DOHH2 (cell line): ENCODE results near the gene RASSF9.

Experiments used
- H3F3A ChIP-seq: fragments of 200-600 bp; sonication (generic), shearing (Covaris generic); 2 replicates; pipeline ENCODE4 v1.6.0; 2016; ENCODE audit warnings: antibody characterized with exemption, mild to moderate bottlenecking; ENCODE audit not compliant: control insufficient read depth, insufficient read depth
- H3K27ac ChIP-seq: fragments of 200-600 bp; sonication (generic); 2 replicates; pipeline ENCODE4 v1.5.1; 2014; ENCODE audit warnings: low read depth, mild to moderate bottlenecking, low read length, moderate library complexity
- H3K27me3 ChIP-seq: fragments of 200-600 bp; sonication (generic); 2 replicates; pipeline ENCODE4 v1.6.1; 2014; ENCODE audit warnings: mild to moderate bottlenecking, low read length, mixed read lengths; ENCODE audit not compliant: control insufficient read depth
- H3K36me3 ChIP-seq: fragments of 200-600 bp; sonication (generic); 2 replicates; pipeline ENCODE4 v1.6.1; 2014; ENCODE audit warnings: mild to moderate bottlenecking, low read length, moderate library complexity, mixed read lengths; ENCODE audit not compliant: control insufficient read depth
- H3K4me1 ChIP-seq: fragments of 200-600 bp; sonication (generic); 2 replicates; pipeline ENCODE4 v1.6.1; 2014; ENCODE audit warnings: mild to moderate bottlenecking, low read length, mixed read lengths; ENCODE audit not compliant: control insufficient read depth
- H3K4me2 ChIP-seq: fragments of 200-600 bp; sonication (generic); 2 replicates; pipeline ENCODE4 v1.6.0; 2014; ENCODE audit warnings: mild to moderate bottlenecking, low read length, moderate library complexity
- H3K4me3 ChIP-seq: fragments of 200-600 bp; sonication (generic); 2 replicates; pipeline ENCODE4 v1.5.1; 2014; ENCODE audit warnings: mild to moderate bottlenecking, low read length, mixed read lengths
- H3K79me2 ChIP-seq: fragments of 200-600 bp; sonication (generic); 2 replicates; pipeline ENCODE4 v1.6.1; 2014; ENCODE audit warnings: mild to moderate bottlenecking, low read length, mixed read lengths; ENCODE audit not compliant: control insufficient read depth
- H3K9me2 ChIP-seq: fragments of 200-600 bp; sonication (generic); replicated peaks from 2 replicates; pipeline ENCODE4 v1.6.1; 2014; ENCODE audit warnings: mild to moderate bottlenecking, low read length, mixed read lengths; ENCODE audit not compliant: control insufficient read depth
- H3K9me3 ChIP-seq: fragments of 200-600 bp; sonication (generic); 2 replicates; pipeline ENCODE4 v1.6.1; 2014; ENCODE audit warnings: antibody characterized with exemption, low read length, mixed read lengths; ENCODE audit not compliant: control insufficient read depth, insufficient read depth
- H4K20me1 ChIP-seq: fragments of 200-600 bp; sonication (generic); 2 replicates; pipeline ENCODE4 v1.6.0; 2014; ENCODE audit warnings: low read depth, mild to moderate bottlenecking, antibody characterized with exemption, low read length, moderate library complexity; ENCODE audit not compliant: control insufficient read depth, insufficient read depth
- EZH2phosphoT487 ChIP-seq: fragments of 200-600 bp; sonication (generic); IDR thresholded peaks from 2 replicates; pipeline ENCODE4 v1.6.1; 2017; ENCODE audit warnings: borderline replicate concordance, mild to moderate bottlenecking, antibody characterized with exemption, low read length, moderate library complexity, mixed read lengths
- TF ChIP-seq, protein P1 (sequence below): fragments of 200-600 bp; sonication (generic); IDR thresholded peaks from one replicate; pipeline ENCODE4 v1.5.1; 2014; ENCODE audit warnings: antibody characterized with exemption, mild to moderate bottlenecking, low read depth, low read length; ENCODE audit not compliant: poor library complexity, severe bottlenecking

The RASSF9 gene

DNA sequence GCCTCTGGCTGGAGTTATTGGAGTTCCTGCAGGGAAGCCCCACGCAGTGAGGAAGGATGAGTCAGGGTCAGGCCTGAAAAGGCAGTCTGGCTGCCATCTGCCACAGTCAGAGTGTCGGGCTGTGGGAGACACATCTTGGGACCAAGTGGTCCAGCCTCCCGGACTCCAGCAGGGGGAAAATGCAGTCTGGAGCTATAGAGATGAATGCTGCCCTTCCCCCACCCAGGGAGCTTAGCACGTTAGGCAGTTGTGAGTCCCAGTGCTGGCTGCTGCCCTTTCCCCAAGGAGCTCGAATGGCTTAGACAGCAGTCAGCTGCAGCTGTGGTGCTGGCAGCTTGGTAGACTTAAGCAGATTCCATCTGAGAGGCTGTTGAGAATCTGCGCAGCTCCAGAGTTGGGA is 29.7 kb upstream of the RASSF9 start:
- H3K4me3 ChIP-seq = no peak overlapping the region
- H4K20me1 ChIP-seq = no peaks in the 10 kb centered on the region
- no peak overlapping the region for H3K27ac ChIP-seq
- TF ChIP-seq, protein P1, sequence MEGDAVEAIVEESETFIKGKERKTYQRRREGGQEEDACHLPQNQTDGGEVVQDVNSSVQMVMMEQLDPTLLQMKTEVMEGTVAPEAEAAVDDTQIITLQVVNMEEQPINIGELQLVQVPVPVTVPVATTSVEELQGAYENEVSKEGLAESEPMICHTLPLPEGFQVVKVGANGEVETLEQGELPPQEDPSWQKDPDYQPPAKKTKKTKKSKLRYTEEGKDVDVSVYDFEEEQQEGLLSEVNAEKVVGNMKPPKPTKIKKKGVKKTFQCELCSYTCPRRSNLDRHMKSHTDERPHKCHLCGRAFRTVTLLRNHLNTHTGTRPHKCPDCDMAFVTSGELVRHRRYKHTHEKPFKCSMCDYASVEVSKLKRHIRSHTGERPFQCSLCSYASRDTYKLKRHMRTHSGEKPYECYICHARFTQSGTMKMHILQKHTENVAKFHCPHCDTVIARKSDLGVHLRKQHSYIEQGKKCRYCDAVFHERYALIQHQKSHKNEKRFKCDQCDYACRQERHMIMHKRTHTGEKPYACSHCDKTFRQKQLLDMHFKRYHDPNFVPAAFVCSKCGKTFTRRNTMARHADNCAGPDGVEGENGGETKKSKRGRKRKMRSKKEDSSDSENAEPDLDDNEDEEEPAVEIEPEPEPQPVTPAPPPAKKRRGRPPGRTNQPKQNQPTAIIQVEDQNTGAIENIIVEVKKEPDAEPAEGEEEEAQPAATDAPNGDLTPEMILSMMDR = no peak
- TF ChIP-seq EZH2phosphoT487 = no peak
- no peaks in the 10 kb centered on the region for H3K9me3 ChIP-seq
- no peaks in the 10 kb centered on the region for H3K27me3 ChIP-seq
- H3K9me2 ChIP-seq = no peaks in the 10 kb centered on the region
- no peaks in the 10 kb centered on the region for H3K36me3 ChIP-seq
- H3F3A ChIP-seq = no peaks in the 10 kb centered on the region
- H3K4me2 ChIP-seq = no peak overlapping the region
- H3K79me2 ChIP-seq = no peaks in the 10 kb centered on the region
- no peaks in the 10 kb centered on the region for H3K4me1 ChIP-seq

DNA sequence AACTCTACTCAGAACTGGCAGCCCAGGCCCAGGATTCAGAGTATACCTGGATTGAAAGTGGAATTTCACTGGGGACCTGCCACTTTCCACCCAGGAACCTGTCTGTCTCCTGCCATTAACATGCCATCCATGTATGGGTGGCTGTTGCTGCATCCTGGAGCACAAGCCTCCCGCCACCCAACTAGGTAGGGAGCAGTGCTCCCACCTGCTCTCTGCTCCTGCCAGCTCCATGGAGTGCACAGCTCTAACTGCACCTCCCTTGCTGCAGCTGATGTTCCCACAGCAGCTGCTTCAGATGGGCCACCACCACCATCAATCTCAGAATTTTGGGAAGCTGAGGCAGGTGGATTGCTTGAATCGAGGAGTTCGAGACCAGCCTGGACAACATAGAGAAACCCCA is 20.8 kb upstream of the RASSF9 start:
- Histone ChIP-seq H3K27ac (no peak overlapping the region), H3F3A (no peaks in the 10 kb centered on the region), H3K4me3 (no peak overlapping the region), H3K9me2 (no peaks in the 10 kb centered on the region), H3K79me2 (no peaks in the 10 kb centered on the region), H3K4me1 (no peaks in the 10 kb centered on the region), H4K20me1 (no peaks in the 10 kb centered on the region), H3K9me3 (no peaks in the 10 kb centered on the region), H3K27me3 (no peaks in the 10 kb centered on the region), H3K4me2 (no peak overlapping the region), H3K36me3 (no peaks in the 10 kb centered on the region)
- TF ChIP-seq, protein P1 = no peak
- TF ChIP-seq EZH2phosphoT487 = no peak

DNA sequence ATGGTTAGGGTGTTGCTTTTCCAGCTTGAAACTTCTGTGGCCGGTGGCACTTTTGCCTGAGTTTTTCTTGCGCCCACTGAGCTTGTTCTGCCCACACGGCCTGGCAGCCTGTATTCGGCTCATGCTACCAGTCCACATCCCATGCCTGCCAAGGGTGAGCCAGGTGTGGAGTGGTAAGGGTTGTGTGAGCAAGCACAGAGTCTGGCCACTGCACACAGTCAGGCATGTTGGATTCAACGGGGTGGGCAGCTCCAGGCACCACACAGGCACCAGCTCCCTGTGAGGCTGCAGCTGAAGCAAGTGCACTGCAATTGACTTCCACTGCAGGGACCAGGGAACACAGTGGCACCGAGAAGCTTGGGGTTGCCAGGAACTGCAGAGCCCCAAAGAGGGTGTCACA is 19.1 kb upstream of the RASSF9 start:
- no peaks in the 10 kb centered on the region for H3K36me3 ChIP-seq
- H3K79me2 ChIP-seq = no peaks in the 10 kb centered on the region
- no peaks in the 10 kb centered on the region for H3F3A ChIP-seq
- H3K9me2 ChIP-seq = no peaks in the 10 kb centered on the region
- H4K20me1 ChIP-seq = no peaks in the 10 kb centered on the region
- no peak overlapping the region for H3K27ac ChIP-seq
- no peaks in the 10 kb centered on the region for H3K27me3 ChIP-seq
- no peaks in the 10 kb centered on the region for H3K9me3 ChIP-seq
- no peak overlapping the region for H3K4me2 ChIP-seq
- no peak for TF ChIP-seq EZH2phosphoT487
- TF ChIP-seq, protein P1 = no peak
- H3K4me1 ChIP-seq = no peaks in the 10 kb centered on the region
- no peak overlapping the region for H3K4me3 ChIP-seq

DNA sequence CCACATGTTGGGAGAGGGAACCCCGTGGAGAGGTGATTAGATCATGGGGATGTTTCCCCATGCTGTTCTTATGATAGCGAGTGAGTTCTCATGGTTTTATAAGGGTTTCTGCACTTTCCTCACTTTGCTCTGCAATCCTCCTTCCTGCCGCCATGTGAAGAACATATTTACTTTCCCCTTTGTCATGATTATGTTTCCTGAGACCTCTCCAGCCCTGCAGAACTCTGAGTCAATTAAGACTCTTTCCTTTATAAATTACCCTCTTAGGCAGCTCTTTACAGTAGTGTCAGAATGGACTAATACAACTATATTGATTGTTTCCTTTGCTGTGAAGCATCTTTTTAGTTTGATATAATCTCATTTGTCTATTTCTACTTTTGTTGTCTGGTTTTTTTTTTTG is 13.1 kb upstream of the RASSF9 start:
- no peaks in the 10 kb centered on the region for H3K9me3 ChIP-seq
- H3K36me3 ChIP-seq = no peaks in the 10 kb centered on the region
- no peaks in the 10 kb centered on the region for H3K9me2 ChIP-seq
- no peaks in the 10 kb centered on the region for H3K4me1 ChIP-seq
- TF ChIP-seq, protein P1 = no peak
- no peak for TF ChIP-seq EZH2phosphoT487
- H3K27me3 ChIP-seq = no peaks in the 10 kb centered on the region
- no peaks in the 10 kb centered on the region for H4K20me1 ChIP-seq
- H3K79me2 ChIP-seq = no peaks in the 10 kb centered on the region
- no peak overlapping the region for H3K4me2 ChIP-seq
- no peak overlapping the region for H3K27ac ChIP-seq
- H3K4me3 ChIP-seq = no peak overlapping the region
- no peaks in the 10 kb centered on the region for H3F3A ChIP-seq
